ENCODE data around the gene LDOC1.
"Not testable (repeated sequence)": the region's sequence is repeated elsewhere in the genome, so short reads cannot be mapped to it uniquely, and the experiment has no call there.

Gene LDOC1

GRCh38 chrX:141176586-141177451 is at the start of gene LDOC1:
Gene LDOC1 (minus strand): TSS chrX:141177129. CDS start chrX:141177021, 108 bp downstream.
- no peak for TF ChIP-seq CTCF (IDR thresholded peaks at IDR 0.05; ENCODE audit: extremely low read depth, insufficient read depth, missing control alignments)
- in situ Hi-C loops (cut with MboI; ENCODE audit: low pct_unique_long_range_greater_than_20kb, low sequenced_read_pairs, unreplicated experiment): no loop called here
- DNase-seq (ENCODE audit: low spot score): no peak

- in situ Hi-C loops (cut with MboI; ENCODE audit: low pct_unique_long_range_greater_than_20kb, low sequenced_read_pairs, unreplicated experiment): no loop called here
- no peak for TF ChIP-seq CTCF (IDR thresholded peaks at IDR 0.05; ENCODE audit: extremely low read depth, insufficient read depth, missing control alignments)
These were observed 44.7 kb upstream of the LDOC1 start for GRCh38 chrX:141221611-141222010.

GRCh38 chrX:141220342-141221008 is 43.5 kb upstream of the LDOC1 start:
- no peak for DNase-seq (ENCODE audit: low spot score)
- in situ Hi-C loops (cut with MboI; ENCODE audit: low pct_unique_long_range_greater_than_20kb, low sequenced_read_pairs, unreplicated experiment): no loop called here
- TF ChIP-seq CTCF (IDR thresholded peaks at IDR 0.05; ENCODE audit: extremely low read depth, insufficient read depth, missing control alignments): no peak

More at GRCh38 chrX:141221611-141222010, 44.7 kb upstream of the LDOC1 start:
- no peak for DNase-seq (ENCODE audit: low spot score)

- no peak for TF ChIP-seq CTCF (IDR thresholded peaks at IDR 0.05; ENCODE audit: extremely low read depth, insufficient read depth, missing control alignments)
- no peak for DNase-seq (ENCODE audit: low spot score)
- in situ Hi-C loops (cut with MboI; ENCODE audit: low pct_unique_long_range_greater_than_20kb, low sequenced_read_pairs, unreplicated experiment): no loop called here
These were observed 37.3 kb upstream of the LDOC1 start for GRCh38 chrX:141214196-141214595.

- no peak for DNase-seq (ENCODE audit: low spot score)
- in situ Hi-C loops (cut with MboI; ENCODE audit: low pct_unique_long_range_greater_than_20kb, low sequenced_read_pairs, unreplicated experiment): no loop called here
- no peak for TF ChIP-seq CTCF (IDR thresholded peaks at IDR 0.05; ENCODE audit: extremely low read depth, insufficient read depth, missing control alignments)
These were observed 25.0 kb upstream of the LDOC1 start for GRCh38 chrX:141201962-141202361.

- in situ Hi-C loops (cut with MboI; ENCODE audit: low pct_unique_long_range_greater_than_20kb, low sequenced_read_pairs, unreplicated experiment); DNase-seq (ENCODE audit: low spot score): not testable (repeated sequence)
These were observed 11.6 kb upstream of the LDOC1 start for GRCh38 chrX:141188573-141188972.

GRCh38 chrX:141185366-141185765 is 8.4 kb upstream of the LDOC1 start:
- in situ Hi-C loops (cut with MboI; ENCODE audit: low pct_unique_long_range_greater_than_20kb, low sequenced_read_pairs, unreplicated experiment): no loop called here
- no peak for TF ChIP-seq CTCF (IDR thresholded peaks at IDR 0.05; ENCODE audit: extremely low read depth, insufficient read depth, missing control alignments)
- DNase-seq (ENCODE audit: low spot score): no peak

Data from GM13977 (cell line).